GM12878 (cell line): ENCODE measurements around the gene ADSS1. TPM values are rescaled to one million over a fixed set of nuclear protein-coding genes. Genes with fewer than 3 reads are reported as not detected.

Experiments
- ATAC-seq: fragments of 200-7000 bp; cut with Tn5 transposase; 3 replicates; pipeline ENCODE4 v1.9.1; 2020; ENCODE audit warnings: mild to moderate bottlenecking, moderate library complexity
- BruUV-seq: library from RNA; stranded (reverse); fragments of 400-500 nt; replicated peaks from 2 replicates; lab custom pipeline; 2021; lab: Mats Ljungman, UMichigan
- CTCF ChIA-PET: fragments of 300-600 bp; sonication (Branson Sonifier 250); formaldehyde crosslinking; extraction: SDS; loops from one replicate; lab custom pipeline; 2021; ENCODE audit warnings: inconsistent platforms; lab: Yijun Ruan, JAX
- POLR2A ChIA-PET: fragments of 350-600 bp; formaldehyde crosslinking; extraction: SDS; loops from one replicate; lab custom pipeline; 2021; ENCODE audit warnings: inconsistent platforms; lab: Charles Lee
- RAD21 ChIA-PET: fragments of 300-600 bp; sonication (Branson Sonifier 250); formaldehyde crosslinking; loops from one replicate; lab custom pipeline; 2023; ENCODE audit warnings: antibody characterized with exemption; ENCODE audit not compliant: unreplicated experiment; lab: Charles Lee
- SMC1A ChIA-PET: fragments of 300-600 bp; sonication (Branson Sonifier 250); formaldehyde crosslinking; loops from one replicate; lab custom pipeline; 2023; ENCODE audit not compliant: unreplicated experiment, uncharacterized antibody; lab: Charles Lee
- DNase-seq: peaks from one replicate; pipeline ENCODE4 v3.0.0-alpha.2; 2011; ENCODE audit warnings: low read depth, low spot score
- FAIRE-seq: peaks from 3 replicates; lab custom pipeline; 2011; peaks lifted over from hg19 to GRCh38; lab: Jason Lieb, UNC
- H2AFZ ChIP-seq: 2 replicates; pipeline ENCODE4 v1.6.0; 2011; ENCODE audit warnings: low read depth, low read length, control low read depth; ENCODE audit not compliant: control insufficient read depth
- H3K27ac ChIP-seq: 2 replicates; pipeline ENCODE4 v1.5.1; 2011; ENCODE audit warnings: control low read depth; ENCODE audit not compliant: control insufficient read depth, insufficient read depth
- H3K27me3 ChIP-seq, 2 experiments: replicated peaks in 1 of 2; 2 replicates each; pipeline versions ENCODE4 v1.6.0 to v1.6.1; 2011; ENCODE audit warnings: low read length in 1 of 2; ENCODE audit not compliant: control insufficient read depth in 2 of 2, insufficient read depth in 2 of 2
- H3K36me3 ChIP-seq, 2 experiments: 2 replicates each; pipeline ENCODE4 v1.5.1; 2011; ENCODE audit warnings: low read length in 1 of 2; ENCODE audit not compliant: control insufficient read depth in 2 of 2, insufficient read depth in 2 of 2
- H3K4me1 ChIP-seq: 2 replicates; pipeline ENCODE4 v1.6.1; 2011; ENCODE audit warnings: mild to moderate bottlenecking, low read length, moderate library complexity, mixed read lengths; ENCODE audit not compliant: control insufficient read depth, insufficient read depth
- H3K4me2 ChIP-seq: 2 replicates; pipeline ENCODE4 v1.6.0; 2011; ENCODE audit warnings: control low read depth; ENCODE audit not compliant: control insufficient read depth, insufficient read depth
- H3K4me3 ChIP-seq: fragments of 200-600 bp; sonication (generic); 2 replicates; pipeline ENCODE4 v1.5.1; 2016
- H3K79me2 ChIP-seq: 2 replicates; pipeline ENCODE4 v1.6.0; 2011; ENCODE audit warnings: low read length; ENCODE audit not compliant: control insufficient read depth, insufficient read depth
- H3K9ac ChIP-seq: 2 replicates; pipeline ENCODE4 v1.8.0; 2011; ENCODE audit warnings: low read length, control low read depth, mixed read lengths; ENCODE audit not compliant: control insufficient read depth, insufficient read depth
- H3K9me3 ChIP-seq: replicated peaks from 3 replicates; pipeline ENCODE4 v1.5.1; 2011; ENCODE audit warnings: mild to moderate bottlenecking, low read length; ENCODE audit not compliant: control insufficient read depth, insufficient read depth
- H4K20me1 ChIP-seq: 2 replicates; pipeline ENCODE4 v1.6.0; 2011; ENCODE audit not compliant: control insufficient read depth, insufficient read depth
- CBX5 ChIP-seq: sonication (generic); IDR thresholded peaks from 2 replicates; pipeline ENCODE4 v1.6.1; 2016; ENCODE audit warnings: low read depth, moderate library complexity, mild to moderate bottlenecking, inconsistent platforms
- CHD2 ChIP-seq: IDR thresholded peaks from 2 replicates; pipeline ENCODE4 v1.6.1; 2011; ENCODE audit warnings: low read depth, low read length, improper control_type of control experiment, borderline replicate concordance
- DPF2 ChIP-seq: fragments of 450-650 bp; IDR thresholded peaks from 2 replicates; pipeline ENCODE4 v1.6.1; 2017; ENCODE audit warnings: mild to moderate bottlenecking
- EP300 ChIP-seq, 2 experiments: fragments of 150-350 bp in 1 of 2; IDR thresholded peaks; 2 replicates each; pipeline ENCODE4 v1.6.1; 2011 to 2012; ENCODE audit warnings: low read depth in 2 of 2, low read length in 2 of 2, borderline replicate concordance in 1 of 2, improper control_type of control experiment in 1 of 2, inconsistent platforms in 1 of 2; ENCODE audit not compliant: control insufficient read depth in 1 of 2
- GATAD2B ChIP-seq: fragments of 450-650 bp; conservative IDR thresholded peaks from 2 replicates; pipeline ENCODE4 v1.6.1; 2017; ENCODE audit warnings: low read depth, mild to moderate bottlenecking, moderate library complexity
- HDGF ChIP-seq: fragments of 450-650 bp; IDR thresholded peaks from 2 replicates; pipeline ENCODE4 v1.6.1; 2016; ENCODE audit warnings: antibody characterized with exemption
- IKZF2 ChIP-seq, 2 experiments: fragments of 450-650 bp; IDR thresholded peaks; 2 replicates each; pipeline ENCODE4 v1.6.1; 2017; ENCODE audit warnings: mild to moderate bottlenecking in 2 of 2, moderate library complexity in 2 of 2
- JUND ChIP-seq: IDR thresholded peaks from 2 replicates; pipeline ENCODE4 v1.6.1; 2012; ENCODE audit warnings: low read depth, mild to moderate bottlenecking, low read length, improper control_type of control experiment, moderate library complexity
- MEF2A ChIP-seq: IDR thresholded peaks from 2 replicates; pipeline ENCODE4 v1.6.1; 2011; ENCODE audit warnings: low read depth, mild to moderate bottlenecking, low read length, moderate library complexity; ENCODE audit not compliant: insufficient read depth
- NFXL1 ChIP-seq: fragments of 450-650 bp; IDR thresholded peaks from 2 replicates; pipeline ENCODE4 v1.6.1; 2017; ENCODE audit warnings: antibody characterized with exemption, mild to moderate bottlenecking, borderline replicate concordance
- PAX8 ChIP-seq: fragments of 450-650 bp; IDR thresholded peaks from 2 replicates; pipeline ENCODE4 v1.6.1; 2017; ENCODE audit warnings: mild to moderate bottlenecking, moderate library complexity
- PRDM15 ChIP-seq: fragments of 450-650 bp; formaldehyde crosslinking; IDR thresholded peaks from 2 replicates; pipeline ENCODE4 v1.4.0; 2020; ENCODE audit warnings: mild to moderate bottlenecking, moderate library complexity
- RFX5 ChIP-seq: IDR thresholded peaks from 2 replicates; pipeline ENCODE4 v1.6.1; 2011; ENCODE audit warnings: low read depth, low read length, improper control_type of control experiment
- STAT1 ChIP-seq: fragments of 450-650 bp; conservative IDR thresholded peaks from 2 replicates; pipeline ENCODE4 v1.6.1; 2014; ENCODE audit warnings: antibody characterized with exemption, mild to moderate bottlenecking
- STAT3 ChIP-seq: IDR thresholded peaks from 2 replicates; pipeline ENCODE4 v1.6.1; 2011; ENCODE audit warnings: low read depth, low read length, improper control_type of control experiment
- ZBTB11 ChIP-seq: fragments of 450-650 bp; formaldehyde crosslinking; IDR thresholded peaks from 2 replicates; pipeline ENCODE4 v1.5.0; 2022; ENCODE audit warnings: mild to moderate bottlenecking, missing genetic modification characterization
- ZNF622 ChIP-seq: fragments of 450-650 bp; IDR thresholded peaks from 2 replicates; pipeline ENCODE4 v1.6.1; 2017; ENCODE audit warnings: mild to moderate bottlenecking, inconsistent platforms
- WGBS: methylation state at CpG from one replicate; pipeline ENCODE4 v1.1.6; 2016; ENCODE audit warnings: low lambda C conversion rate; ENCODE audit not compliant: insufficient replicate concordance, insufficient coverage; ENCODE audit errors: missing lambda C conversion rate; 5-methylcytosine and 5-hydroxymethylcytosine counted together
- in situ Hi-C: fragments of 300-500 bp; cut with MboI; formaldehyde crosslinking; loops from 9 replicates; pipeline ENCODE4 v1.14.3; 2018; ENCODE audit warnings: mixed read lengths
- intact Hi-C: fragments of 100-400 bp; cut with micrococcal nuclease; formaldehyde crosslinking; loops from one replicate; pipeline ENCODE4 v1.14.2; 2022; ENCODE audit not compliant: unreplicated experiment
- polyA plus RNA-seq, 11 experiments: library from polyadenylated mRNA; depleted of rRNA in 4 of 11; unstranded in 6 of 11; stranded (reverse) in 5 of 11; fragments of >200 nt; fragmentation: Nextera tagmentation in 4 of 11; fragmentation: Illumina TruSeq in 1 of 11; extraction: Ambion mirVana in 4 of 11; extraction: Trizol in 1 of 11; gene quantifications; 1 replicate in 1 of 11; 2 replicates in 10 of 11; pipeline versions ENCODE4 v1.2.1 to v1.2.3, GENCODE V29; 2011 to 2016; ENCODE audit warnings: inconsistent platforms in 2 of 11, missing spikeins in 2 of 11, low read depth in 1 of 11
- total RNA-seq, 4 experiments: library from RNA; depleted of rRNA in 3 of 4; stranded (reverse); fragments of >200 nt in 3 of 4; fragmentation: Illumina TruSeq in 1 of 4; extraction: Trizol in 1 of 4; gene quantifications; 2 replicates each; pipeline versions ENCODE4 v1.2.1 to v1.2.3, GENCODE V29; 2013 to 2021

ADSS1 gene
- total and polyA plus RNA-seq, 10 of the 15 experiments (the other 5 are each of a cell fraction or from before 2014, with no cell fraction given), result 0.11 to 0.45 (median 0.28) TPM; not detected in 5

DNA sequence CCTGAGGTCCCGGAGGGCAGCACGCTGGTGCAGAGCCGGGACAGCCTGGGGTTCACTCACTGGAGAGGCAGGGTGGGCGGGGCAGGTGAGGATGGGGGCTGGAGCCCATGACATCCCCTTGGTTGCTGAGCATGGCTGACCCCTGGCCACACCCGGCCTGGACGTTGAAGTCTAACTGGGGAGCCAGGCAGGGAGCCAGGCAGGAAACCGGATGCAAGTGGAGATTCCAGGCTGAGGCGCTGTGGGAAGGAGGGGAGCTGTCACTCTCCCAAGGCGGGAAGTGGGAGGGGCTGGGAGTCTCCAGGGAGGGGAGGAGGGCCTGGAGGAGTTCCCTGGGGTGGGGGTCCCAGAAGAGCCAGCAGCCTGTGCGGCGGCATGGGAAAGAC is 42.3 kb upstream of the ADSS1 start (continued):
- no peak for TF ChIP-seq PRDM15 (CRISPR knock-in tag)
- TF ChIP-seq, all 136 proteins: peak for 0

DNA sequence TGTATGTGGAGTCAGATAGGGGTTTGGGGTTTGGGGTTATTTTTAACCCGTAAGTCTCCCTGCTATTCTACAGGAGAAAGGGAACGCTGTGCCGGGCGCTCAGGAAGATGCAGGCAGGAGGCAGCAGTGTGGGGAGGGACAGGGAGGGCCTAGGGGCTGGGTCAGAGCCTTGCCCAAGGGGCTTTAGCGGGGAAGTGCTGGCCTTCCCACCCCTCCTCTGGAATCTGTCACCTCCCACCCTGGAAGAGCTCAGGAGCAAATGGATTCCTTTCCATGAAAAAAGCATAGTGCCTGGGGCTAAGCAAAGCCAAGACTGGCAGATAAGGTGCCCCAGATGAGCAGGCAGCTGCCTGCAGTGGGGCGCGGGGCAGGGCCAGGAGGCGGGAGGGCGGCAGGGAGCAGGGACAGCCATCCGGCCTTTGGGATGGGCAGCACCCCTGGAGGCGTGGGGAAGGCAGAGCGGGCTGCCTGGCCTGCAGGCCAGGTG is 41.9 kb upstream of the ADSS1 start:
- ChIA-PET POLR2A (interaction anchor here (1.3 to 2.2 kb wide), 2 partner anchors 12 to 25 kb away, joined by 6 to 8 read pairs; no protein-coding TSS in a partner anchor), SMC1A (interaction anchor here (1.9 kb wide), 1 partner anchor 34 kb away, joined by 6 read pairs; no protein-coding TSS in a partner anchor), CTCF (interaction anchor here (1.5 to 8.3 kb wide), 7 partner anchors 13 to 31 kb away, joined by 5 to 72 read pairs (median 6); no protein-coding TSS in a partner anchor), RAD21 (interaction anchor here (1.3 kb wide), 1 partner anchor 25 kb away, joined by 16 read pairs; no protein-coding TSS in a partner anchor)
- BruUV-seq, result no TSS peak
- in situ Hi-C loops (no loop called here), intact Hi-C loops (no loop called here)
- DNase-seq (no peak), ATAC-seq (no peak), FAIRE-seq (no peak)
- H3K9ac ChIP-seq, result no peak overlapping the region
- H2AFZ ChIP-seq, result no peak overlapping the region
- WGBS, result 89% methylated on average over 12 of the region's 12 CpGs
- H4K20me1 ChIP-seq, result no peaks in the 10 kb centered on the region
- no peaks in the 10 kb centered on the region for H3K9me3 ChIP-seq
- no peaks in the 10 kb centered on the region for H3K79me2 ChIP-seq
- H3K4me3 ChIP-seq, result no peak overlapping the region
- no peaks in the 10 kb centered on the region for H3K36me3 ChIP-seq
- no peak overlapping the region for H3K27ac ChIP-seq
- H3K4me1 ChIP-seq, result peaks cover 29% of the 10 kb centered on the region
- H3K27me3 ChIP-seq, result no peaks in the 10 kb centered on the region
- H3K4me2 ChIP-seq, result no peak overlapping the region
- TF ChIP-seq RFX5 (no peak), ZNF622 (no peak), PAX8 (no peak), STAT3 (no peak), ZBTB11 (CRISPR knock-in tag) (no peak), MEF2A (no peak), GATAD2B (no peak), DPF2 (no peak), CHD2 (no peak), IKZF2 (IDR thresholded peaks at IDR 0.05) (no peak), NFXL1 (no peak), EP300 (IDR thresholded peaks at IDR 0.05; ENCODE audit: borderline replicate concordance in 1 of 2, control insufficient read depth in 1 of 2, low read depth in 2 of 2, low read length in 2 of 2) (no peak), HDGF (no peak), JUND (no peak), CBX5 (no peak), STAT1 (no peak)
